Mesothelial cell of epicardium (in vitro differentiated cells): ENCODE data around the gene SLC16A12. TPM values are rescaled to one million over a fixed set of nuclear protein-coding genes. Genes with fewer than 3 reads are reported as not detected.

Source experiments
- DNase-seq, 2 experiments: peaks; one replicate each; pipeline ENCODE4 v3.0.0; 2021; ENCODE audit warnings: low spot score in 2 of 2; ENCODE audit not compliant: unreplicated experiment in 2 of 2
- H3K27ac Mint-ChIP-seq: 2 replicates; pipeline ENCODE4 v1.8.0; 2021; ENCODE audit warnings: mixed read lengths
- H3K27me3 Mint-ChIP-seq: 2 replicates; pipeline ENCODE4 v1.8.0; 2021; ENCODE audit warnings: low read depth, mixed read lengths
- H3K36me3 Mint-ChIP-seq: 2 replicates; pipeline ENCODE4 v1.8.0; 2021; ENCODE audit warnings: mixed read lengths
- H3K4me1 Mint-ChIP-seq: 2 replicates; pipeline ENCODE4 v1.8.0; 2021; ENCODE audit warnings: mixed read lengths
- H3K4me3 Mint-ChIP-seq: 2 replicates; pipeline ENCODE4 v1.8.0; 2021; ENCODE audit warnings: mild to moderate bottlenecking, moderate library complexity, mixed read lengths
- H3K9me3 Mint-ChIP-seq: 2 replicates; pipeline ENCODE4 v1.8.0; 2021; ENCODE audit warnings: mixed read lengths
- CTCF ChIP-seq: fragments of 200-600 bp; sonication (generic); IDR thresholded peaks from one replicate; pipeline ENCODE4 v1.5.0; 2021; ENCODE audit warnings: antibody characterized with exemption; ENCODE audit not compliant: unreplicated experiment
- total RNA-seq: library from RNA; stranded (reverse); gene quantifications from 3 replicates; pipeline ENCODE4 v1.2.1, GENCODE V29; 2021

Gene SLC16A12
- total RNA-seq, 1 donor from 2014 or later, result 3.0 TPM

- H3K4me1 Mint-ChIP-seq, result peaks cover 38% of the 10 kb centered on the region
- H3K4me3 Mint-ChIP-seq, result no peak overlapping the region
- no peak for TF ChIP-seq CTCF
- no peaks in the 10 kb centered on the region for H3K27me3 Mint-ChIP-seq
- H3K27ac Mint-ChIP-seq, result peak overlapping the region; percentile 40
- no peak for DNase-seq
- no peaks in the 10 kb centered on the region for H3K9me3 Mint-ChIP-seq
- no peaks in the 10 kb centered on the region for H3K36me3 Mint-ChIP-seq
Observed at GRCh38 chr10:89481662-89482061, 53.7 kb downstream of the SLC16A12 start.

- Mint-ChIP-seq H3K4me3 (no peak overlapping the region), H3K4me1 (peaks cover 56% of the 10 kb centered on the region), H3K27me3 (no peaks in the 10 kb centered on the region), H3K9me3 (no peaks in the 10 kb centered on the region), H3K36me3 (no peaks in the 10 kb centered on the region), H3K27ac (peak overlapping the region; percentile 45)
- no peak for DNase-seq
- TF ChIP-seq CTCF, result no peak
Observed at GRCh38 chr10:89479771-89480446, 55.5 kb downstream of the SLC16A12 start.

GRCh38 chr10:89478739-89479654, 56.4 kb downstream of the SLC16A12 start:
- H3K4me1 Mint-ChIP-seq, result peaks cover 63% of the 10 kb centered on the region
- TF ChIP-seq CTCF, result no peak
- no peak for DNase-seq

GRCh38 chr10:89478085-89478738, 57.2 kb downstream of the SLC16A12 start:
- Mint-ChIP-seq H3K4me1 (peaks cover 64% of the 10 kb centered on the region), H3K27me3 (no peaks in the 10 kb centered on the region), H3K4me3 (no peak overlapping the region)

More at GRCh38 chr10:89478739-89479654, 56.4 kb downstream of the SLC16A12 start:
- peak overlapping the region; percentile 77 for H3K27ac Mint-ChIP-seq
- no peaks in the 10 kb centered on the region for H3K27me3 Mint-ChIP-seq
- no peaks in the 10 kb centered on the region for H3K9me3 Mint-ChIP-seq
- no peaks in the 10 kb centered on the region for H3K36me3 Mint-ChIP-seq
- H3K4me3 Mint-ChIP-seq, result no peak overlapping the region

More at GRCh38 chr10:89478085-89478738, 57.2 kb downstream of the SLC16A12 start:
- Mint-ChIP-seq H3K27ac (peak overlapping the region; percentile 77), H3K36me3 (no peaks in the 10 kb centered on the region), H3K9me3 (no peaks in the 10 kb centered on the region)
- TF ChIP-seq CTCF, result no peak
- no peak for DNase-seq
